Stimulated activated CD4-positive, alpha-beta T cell treated with anti-CD3 and anti-CD28 coated beads, Interleukin-15, amount 100 ng/mL, for 48 hours (primary cell): ENCODE results near the gene TAS1R1.
A peak's percentile ranks its signal among the peaks of the same experiment; 100 is the strongest.

Experiments
- DNase-seq, 2 donors: peaks; one replicate each; pipeline ENCODE4 v3.0.0-alpha.2; 2020; ENCODE audit warnings: low read depth in 2 of 2

Gene TAS1R1

GRCh38 chr1:6572653-6573383 is 17.7 kb downstream of the TAS1R1 start:
- no peak for DNase-seq

GRCh38 chr1:6574025-6574620 is 19.0 kb downstream of the TAS1R1 start:
- no peak for DNase-seq

- DNase-seq: no peak
These were observed 19.7 kb downstream of the TAS1R1 start for GRCh38 chr1:6574818-6575217.

- no peak for DNase-seq
These were observed 22.9 kb downstream of the TAS1R1 start for GRCh38 chr1:6577831-6578525.

GRCh38 chr1:6578624-6579373 is 23.7 kb downstream of the TAS1R1 start:
- no peak for DNase-seq

- peak; percentile 93 to 97 for DNase-seq
These were observed 24.4 kb downstream of the TAS1R1 start, which contains the start of gene ZBTB48 for GRCh38 chr1:6579374-6580118. ZBTB48 (plus strand) TSS chr1:6579994; CDS start chr1:6580610, 616 bp downstream.

GRCh38 chr1:6580119-6580592 is 25.0 kb downstream of the TAS1R1 start:
- no peak for DNase-seq

GRCh38 chr1:6580593-6581409 is 25.7 kb downstream of the TAS1R1 start:
- no peak for DNase-seq

- DNase-seq: no peak
These were observed 26.6 kb downstream of the TAS1R1 start for GRCh38 chr1:6581561-6582305.

GRCh38 chr1:6582370-6582769 is 27.3 kb downstream of the TAS1R1 start:
- DNase-seq: no peak

GRCh38 chr1:6584126-6585080 is 29.3 kb downstream of the TAS1R1 start:
- no peak for DNase-seq

- DNase-seq: no peak
These were observed 30.1 kb downstream of the TAS1R1 start for GRCh38 chr1:6585081-6585722.

- DNase-seq: no peak
These were observed 30.7 kb downstream of the TAS1R1 start for GRCh38 chr1:6585841-6586240.

- DNase-seq: no peak
These were observed 31.3 kb downstream of the TAS1R1 start for GRCh38 chr1:6586404-6586816.

GRCh38 chr1:6587261-6588005 is 32.3 kb downstream of the TAS1R1 start:
- no peak for DNase-seq

- DNase-seq: no peak
These were observed 33.2 kb downstream of the TAS1R1 start for GRCh38 chr1:6588128-6588892.
